ENCODE data around the gene TRAF1. TPM values are rescaled to one million over a fixed set of nuclear protein-coding genes. Genes with fewer than 3 reads are reported as not detected.

The TRAF1 gene
- total and polyA plus RNA-seq, 2 of the 13 experiments (the other 11 are each of a cell fraction or from before 2014, with no cell fraction given) = 0.44 to 1.0 TPM

- TF ChIP-seq SATB2 (CRISPR knock-in tag; IDR thresholded peaks at IDR 0.05) (no peak), ZBTB7B (CRISPR knock-in tag; IDR thresholded peaks at IDR 0.05) (peak; percentile 73), MTA3 (CRISPR knock-in tag; IDR thresholded peaks at IDR 0.05) (no peak), ZNF674 (CRISPR knock-in tag; IDR thresholded peaks at IDR 0.05; ENCODE audit: low read depth) (peak; percentile 69; the same call in 1 of the 2 replicates), ZGPAT (CRISPR knock-in tag; IDR thresholded peaks at IDR 0.05) (peak; percentile 37; the same call in 1 of the 2 replicates), SIX4 (CRISPR knock-in tag; IDR thresholded peaks at IDR 0.05) (no peak), ZNF790 (CRISPR knock-in tag; IDR thresholded peaks at IDR 0.05; ENCODE audit: borderline replicate concordance) (no peak), SALL1 (CRISPR knock-in tag; IDR thresholded peaks at IDR 0.05) (peak; percentile 46; the same call in 1 of the 2 replicates), KDM2A (CRISPR knock-in tag; IDR thresholded peaks at IDR 0.05; ENCODE audit: borderline replicate concordance, low read depth) (peak; percentile 77; the same call in 1 of the 2 replicates), TEAD2 (CRISPR knock-in tag; IDR thresholded peaks at IDR 0.05) (no peak), ZNF724P (CRISPR knock-in tag; IDR thresholded peaks at IDR 0.05; ENCODE audit: borderline replicate concordance) (no peak), ELF3 (CRISPR knock-in tag; IDR thresholded peaks at IDR 0.05) (peak; percentile 41; the same call in 1 of the 2 replicates), SOX6 (IDR thresholded peaks at IDR 0.05) (no peak), SOX6 (CRISPR knock-in tag; IDR thresholded peaks at IDR 0.05) (0 out of 2 replicates have a peak, but pooled peaks have one; percentile 32), ZBTB1 (CRISPR knock-in tag; IDR thresholded peaks at IDR 0.05; ENCODE audit: borderline replicate concordance) (no peak), CEBPG (CRISPR knock-in tag; IDR thresholded peaks at IDR 0.05) (no peak), ZNF773 (CRISPR knock-in tag; IDR thresholded peaks at IDR 0.05; ENCODE audit: borderline replicate concordance) (peak; percentile 81; the same call in 1 of the 2 replicates), CREB1 (IDR thresholded peaks at IDR 0.05) (no peak), CREB1 (CRISPR knock-in tag; IDR thresholded peaks at IDR 0.05) (no peak), ZNF782 (CRISPR knock-in tag; IDR thresholded peaks at IDR 0.05; ENCODE audit: borderline replicate concordance) (peak; percentile 42; the same call in 1 of the 2 replicates), SOX5 (CRISPR knock-in tag; IDR thresholded peaks at IDR 0.05; ENCODE audit: borderline replicate concordance) (peak; percentile 8; the same call in 1 of the 2 replicates), FOXM1 (CRISPR knock-in tag; IDR thresholded peaks at IDR 0.05) (peak; percentile 74; the same call in 1 of the 2 replicates), ATF7 (IDR thresholded peaks at IDR 0.05) (no peak), ATF7 (CRISPR knock-in tag; IDR thresholded peaks at IDR 0.05) (no peak), HNRNPL (IDR thresholded peaks at IDR 0.05; ENCODE audit: low read depth, low read length) (no peak)
- TF ChIP-seq, protein P1, sequence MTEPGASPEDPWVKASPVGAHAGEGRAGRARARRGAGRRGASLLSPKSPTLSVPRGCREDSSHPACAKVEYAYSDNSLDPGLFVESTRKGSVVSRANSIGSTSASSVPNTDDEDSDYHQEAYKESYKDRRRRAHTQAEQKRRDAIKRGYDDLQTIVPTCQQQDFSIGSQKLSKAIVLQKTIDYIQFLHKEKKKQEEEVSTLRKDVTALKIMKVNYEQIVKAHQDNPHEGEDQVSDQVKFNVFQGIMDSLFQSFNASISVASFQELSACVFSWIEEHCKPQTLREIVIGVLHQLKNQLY (CRISPR knock-in tag; IDR thresholded peaks at IDR 0.05) = no peak
These were observed 49.1 kb downstream of the TRAF1 start (continued) for GRCh38 chr9:120877276-120878034.

Measured in HepG2 (cell line).